HuH-7.5 (cell line): ENCODE data around the gene IYD.

Source experiments
- DNase-seq: peaks from one replicate; pipeline ENCODE4 v3.0.0; 2011; ENCODE audit warnings: low spot score

The IYD gene, protein sequence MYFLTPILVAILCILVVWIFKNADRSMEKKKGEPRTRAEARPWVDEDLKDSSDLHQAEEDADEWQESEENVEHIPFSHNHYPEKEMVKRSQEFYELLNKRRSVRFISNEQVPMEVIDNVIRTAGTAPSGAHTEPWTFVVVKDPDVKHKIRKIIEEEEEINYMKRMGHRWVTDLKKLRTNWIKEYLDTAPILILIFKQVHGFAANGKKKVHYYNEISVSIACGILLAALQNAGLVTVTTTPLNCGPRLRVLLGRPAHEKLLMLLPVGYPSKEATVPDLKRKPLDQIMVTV

GRCh38 chr6:150368762-150369161 is at the start of gene IYD:
TSS of gene IYD (plus strand) at chr6:150369012. CDS start at chr6:150369032, 20 bp downstream.
- no peak for DNase-seq

GRCh38 chr6:150319924-150320323 is 48.9 kb upstream of the IYD start:
- no peak for DNase-seq

DNA sequence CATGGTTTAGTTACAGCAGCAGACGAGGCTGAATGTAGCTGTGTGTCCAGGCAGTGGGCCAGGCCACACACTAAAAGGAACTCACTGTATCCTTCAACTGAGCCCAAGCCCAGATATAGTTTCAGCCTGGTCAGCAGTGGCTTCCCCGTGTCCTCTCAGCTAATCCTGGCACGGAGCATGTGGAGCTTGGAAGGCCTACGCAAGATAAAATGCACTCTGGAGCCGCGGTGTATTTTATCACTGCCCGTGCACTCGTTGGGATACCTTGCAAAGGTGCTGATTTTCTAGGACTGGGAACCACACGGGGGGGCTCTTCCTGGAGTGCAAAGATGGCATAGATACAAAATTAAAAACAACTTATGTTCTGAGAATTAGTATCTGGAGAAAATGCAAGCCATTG is 48.4 kb upstream of the IYD start:
- no peak for DNase-seq

DNA sequence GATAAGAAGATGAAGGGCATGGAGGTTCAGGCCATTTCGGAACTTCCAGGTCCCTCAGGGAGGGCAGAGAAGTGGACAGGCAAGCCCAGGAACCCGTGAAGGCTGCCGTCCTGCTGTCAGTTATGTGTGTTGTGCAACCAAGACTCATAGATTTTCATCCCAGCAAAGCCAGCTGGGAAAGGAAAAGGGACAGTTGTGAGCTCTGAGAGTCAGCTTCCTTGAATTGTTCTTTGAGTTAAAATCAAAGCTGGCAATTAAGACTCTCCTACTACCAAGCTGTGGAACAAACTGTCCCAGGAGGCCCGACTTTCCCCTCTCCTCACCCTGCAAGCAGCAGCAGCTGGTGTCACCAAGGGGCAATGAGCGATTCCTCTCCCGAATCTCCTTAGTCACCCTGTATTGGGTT is 46.3 kb upstream of the IYD start:
- DNase-seq: no peak

GRCh38 chr6:150323205-150323604 is 45.6 kb upstream of the IYD start:
- DNase-seq: no peak

DNA sequence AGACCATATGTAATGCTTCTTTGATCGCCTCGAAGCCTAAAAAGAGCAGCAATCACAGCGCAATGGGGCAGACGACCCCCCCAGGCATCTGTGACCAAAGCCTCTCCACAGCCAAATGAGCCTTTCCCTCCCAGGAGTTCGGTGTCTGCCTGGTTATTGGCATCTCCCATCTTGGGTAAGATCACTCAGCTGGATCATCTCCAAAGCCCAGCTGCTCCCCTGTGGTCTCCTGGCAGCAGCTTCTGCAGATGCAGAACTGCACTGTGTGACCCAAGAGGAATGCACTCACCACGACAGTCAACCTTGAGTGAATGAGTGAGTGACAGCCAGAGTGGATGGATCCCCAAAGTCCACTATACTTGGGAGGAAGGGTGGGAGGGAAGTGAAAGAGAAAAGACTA is 44.8 kb upstream of the IYD start:
- no peak for DNase-seq

- DNase-seq: no peak
These were observed 43.6 kb upstream of the IYD start for GRCh38 chr6:150325066-150325772.

DNA sequence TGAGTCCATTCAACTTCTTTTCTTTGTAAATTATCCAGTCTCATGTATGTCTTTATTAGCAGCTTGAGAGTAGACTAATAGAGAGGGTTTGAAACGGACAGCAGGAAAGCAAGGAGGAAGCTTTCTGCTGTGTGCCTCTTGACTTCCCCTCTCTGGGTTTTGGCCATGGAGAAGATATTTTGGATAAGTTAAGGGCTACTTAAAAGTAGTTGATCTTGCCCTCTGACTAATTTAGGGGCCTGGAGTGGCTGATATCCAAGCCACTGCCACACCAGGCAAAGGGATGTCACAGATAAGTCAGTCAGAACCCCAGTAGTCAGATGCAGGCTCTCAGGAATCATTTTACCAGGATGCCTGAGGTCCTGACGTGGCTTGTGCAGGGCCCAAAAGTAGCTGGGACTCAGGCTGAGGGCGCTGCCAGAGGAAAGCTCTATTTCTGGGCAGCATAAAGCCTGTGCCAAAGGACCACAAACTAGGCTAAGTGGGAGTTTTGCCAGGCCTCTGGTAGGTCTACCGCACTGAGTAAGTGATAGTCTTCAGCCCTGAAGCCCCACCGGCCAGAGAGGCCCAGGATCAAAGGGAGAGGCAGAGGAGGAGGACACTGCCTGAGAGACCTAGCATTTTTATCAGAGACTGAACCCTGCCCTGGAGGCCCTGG is 41.6 kb upstream of the IYD start:
- no peak for DNase-seq

DNA sequence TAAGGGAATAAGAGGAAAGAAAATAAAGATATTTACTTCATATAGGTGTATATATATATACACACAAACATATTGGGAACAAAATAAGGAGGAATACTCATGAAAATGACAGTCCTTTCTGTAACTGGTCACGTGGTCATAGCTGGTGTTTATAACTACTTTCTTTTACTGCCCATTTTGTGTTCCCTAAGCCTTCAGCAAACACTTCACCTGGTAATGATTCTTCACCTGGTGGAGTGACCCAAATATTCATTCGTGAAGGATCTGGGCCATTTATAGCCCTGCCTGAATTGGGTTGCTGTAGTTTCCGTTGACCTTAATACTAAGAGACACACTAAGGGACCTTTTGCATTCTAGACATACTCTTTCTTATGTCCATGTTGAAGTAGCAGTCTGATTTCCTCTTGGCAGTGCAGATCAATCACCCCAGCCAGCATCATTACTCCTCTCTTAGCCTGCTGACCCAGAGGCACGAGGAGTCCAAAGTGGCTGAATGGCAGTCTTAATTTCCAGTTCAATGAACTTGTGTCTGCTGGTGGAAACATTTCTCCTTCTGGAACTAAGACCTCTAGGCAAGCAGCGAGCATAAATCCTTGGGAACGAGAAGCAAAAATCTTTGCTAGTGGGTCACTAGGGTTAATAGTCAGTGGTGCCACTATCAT is 39.9 kb upstream of the IYD start:
- no peak for DNase-seq

DNA sequence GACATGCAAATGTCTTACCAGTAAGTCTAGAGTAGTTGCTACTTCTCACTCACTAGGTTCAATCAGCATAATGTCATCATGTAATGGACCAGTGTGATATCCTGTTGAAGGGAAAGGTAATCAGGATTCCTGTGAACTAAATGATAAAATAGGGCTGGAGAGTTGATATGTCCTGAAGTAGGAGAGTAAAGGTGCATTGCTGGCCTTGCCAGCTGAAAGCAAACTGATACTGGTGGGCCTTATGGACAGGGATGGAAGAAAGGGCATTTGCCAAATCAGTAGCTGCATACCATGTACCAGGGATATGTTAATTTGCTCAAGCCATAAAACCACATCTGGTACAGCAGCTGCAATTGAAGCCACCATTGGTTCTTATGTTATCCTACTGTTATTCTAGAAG is 37.5 kb upstream of the IYD start:
- no peak for DNase-seq

GRCh38 chr6:150332939-150333584 is 35.8 kb upstream of the IYD start:
- DNase-seq: no peak

DNA sequence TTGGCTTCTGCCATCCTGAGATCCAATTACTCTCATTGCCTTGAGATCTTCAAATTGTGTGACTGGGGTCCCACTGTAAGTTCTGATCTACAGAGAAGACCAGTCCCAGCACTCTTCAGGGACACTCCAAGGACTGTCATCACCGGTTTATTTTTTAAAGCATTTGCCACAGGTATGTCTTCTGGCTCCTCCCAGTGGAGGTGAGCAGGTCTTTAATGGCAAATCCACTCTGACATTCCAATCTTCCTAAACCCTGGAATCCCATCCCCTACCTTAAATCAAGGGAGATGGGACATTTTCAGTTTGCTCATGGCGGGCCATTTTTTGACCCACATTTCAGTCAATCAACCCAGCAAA is 35.2 kb upstream of the IYD start:
- DNase-seq: no peak

- peak; percentile 40 for DNase-seq
These were observed 33.7 kb upstream of the IYD start for GRCh38 chr6:150334790-150335783.

DNA sequence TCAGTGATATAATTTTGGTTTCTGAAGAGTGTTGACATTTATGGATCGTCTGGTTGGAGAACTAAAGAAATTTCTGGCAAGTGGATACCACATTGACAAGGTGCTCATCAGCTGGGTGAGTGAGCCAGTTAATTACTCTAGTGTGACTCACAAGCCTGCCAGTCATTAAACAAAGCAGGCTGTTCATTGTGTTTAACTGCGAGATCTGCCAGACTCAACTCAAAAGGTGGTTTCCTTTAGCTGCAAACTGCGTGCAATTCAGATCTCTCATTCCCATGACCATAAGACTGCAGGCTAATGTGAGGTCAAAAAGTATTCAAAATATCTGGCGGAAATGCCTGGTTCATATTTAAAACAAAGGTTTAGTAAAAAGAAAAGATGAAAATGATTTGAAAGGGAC is 32.5 kb upstream of the IYD start:
- no peak for DNase-seq

GRCh38 chr6:150336708-150337107 is 32.1 kb upstream of the IYD start:
- DNase-seq: no peak

DNA sequence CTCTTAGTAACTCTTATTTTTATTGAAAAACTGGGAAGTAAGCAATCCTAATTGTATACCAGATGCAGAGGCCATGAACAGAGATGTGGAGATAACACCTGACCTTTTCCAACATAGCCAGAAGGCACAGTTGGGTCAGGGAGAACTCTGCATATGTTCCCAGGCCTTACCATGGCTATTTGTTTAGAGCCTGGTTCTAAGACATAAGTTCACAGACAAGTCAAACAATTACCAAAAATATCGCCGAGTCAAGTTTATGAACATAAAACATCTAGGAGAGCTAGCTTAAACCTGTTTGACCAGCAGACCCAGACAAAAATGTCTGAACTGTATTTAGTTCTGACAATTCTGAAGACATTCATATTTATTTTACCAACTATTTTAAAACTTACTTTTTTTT is 26.7 kb upstream of the IYD start:
- no peak for DNase-seq

DNA sequence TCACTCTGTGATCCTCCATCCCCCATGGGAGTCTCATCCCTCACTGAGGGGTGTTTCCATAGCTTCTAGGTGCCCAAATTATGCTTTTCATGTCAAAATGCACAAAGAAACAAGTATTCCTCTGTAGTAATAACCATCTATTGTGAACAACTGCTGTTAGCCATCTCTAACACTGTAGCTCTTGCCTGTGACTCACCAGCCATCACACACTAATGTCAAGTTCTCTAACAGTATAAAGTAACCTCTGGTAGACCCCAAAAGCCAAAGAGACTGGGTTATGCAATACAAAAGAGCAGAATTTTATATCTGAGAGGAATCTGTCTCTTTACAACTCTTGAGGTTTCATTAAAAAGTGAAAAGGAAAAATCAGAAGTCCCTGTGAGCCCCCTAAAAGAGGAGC is 25.4 kb upstream of the IYD start:
- DNase-seq: no peak

DNA sequence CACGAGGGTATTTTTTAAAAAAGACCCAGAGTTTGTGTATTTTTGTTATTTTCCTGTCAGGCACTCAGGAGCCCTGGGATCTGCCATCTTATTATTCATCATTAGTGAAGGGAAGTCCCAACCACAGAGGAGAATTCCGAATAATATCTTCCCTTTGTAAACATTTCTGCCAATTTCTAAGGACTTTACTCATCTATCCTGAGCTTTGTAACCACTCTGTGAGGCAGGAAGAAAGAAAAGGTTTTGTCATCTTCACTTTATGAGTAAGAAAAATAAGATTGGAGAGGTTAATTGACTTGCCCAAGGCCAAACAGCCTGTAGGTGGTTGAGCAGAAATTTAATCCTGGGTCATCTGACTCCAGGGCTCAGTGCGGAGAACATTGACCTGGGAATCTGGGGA is 23.0 kb upstream of the IYD start:
- no peak for DNase-seq

DNA sequence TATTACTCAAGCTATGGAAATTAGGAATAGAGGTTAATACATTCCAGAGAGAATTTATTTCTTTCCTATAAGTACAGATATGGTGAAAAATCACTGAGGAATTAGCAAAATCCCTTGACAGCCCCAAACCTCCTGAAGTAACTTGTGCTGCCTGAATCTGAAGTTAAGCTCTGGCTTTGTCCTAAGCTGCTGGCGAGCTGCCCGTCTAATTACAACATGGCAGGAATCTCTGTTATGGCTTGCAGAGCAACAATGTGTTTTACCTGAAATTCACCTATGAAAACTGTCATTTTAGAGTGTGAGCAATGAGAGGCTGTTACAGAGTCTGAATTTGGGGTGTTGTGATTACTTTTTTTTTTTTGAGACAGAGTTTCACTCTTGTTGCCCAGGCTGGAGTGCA is 22.5 kb upstream of the IYD start:
- no peak for DNase-seq

DNA sequence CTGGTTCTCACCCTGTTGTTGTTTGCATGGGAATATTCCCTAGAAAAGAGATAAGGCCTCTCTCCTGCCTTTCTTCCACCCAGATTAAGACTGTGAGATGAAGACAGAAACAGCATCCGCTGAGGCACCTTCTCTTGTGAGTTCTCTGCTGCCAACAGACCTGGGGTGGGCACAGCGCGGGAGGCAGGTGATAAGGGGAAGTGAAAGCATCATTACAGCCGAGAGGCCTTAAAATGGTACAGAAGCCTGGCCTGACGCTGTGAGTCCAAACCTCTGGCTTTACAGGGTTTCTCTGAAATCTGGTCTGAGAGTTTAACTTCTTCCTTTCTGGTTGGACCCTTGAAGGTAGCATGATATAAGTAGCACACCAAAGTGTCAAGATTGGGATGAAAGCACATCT is 21.0 kb upstream of the IYD start:
- DNase-seq: no peak

DNA sequence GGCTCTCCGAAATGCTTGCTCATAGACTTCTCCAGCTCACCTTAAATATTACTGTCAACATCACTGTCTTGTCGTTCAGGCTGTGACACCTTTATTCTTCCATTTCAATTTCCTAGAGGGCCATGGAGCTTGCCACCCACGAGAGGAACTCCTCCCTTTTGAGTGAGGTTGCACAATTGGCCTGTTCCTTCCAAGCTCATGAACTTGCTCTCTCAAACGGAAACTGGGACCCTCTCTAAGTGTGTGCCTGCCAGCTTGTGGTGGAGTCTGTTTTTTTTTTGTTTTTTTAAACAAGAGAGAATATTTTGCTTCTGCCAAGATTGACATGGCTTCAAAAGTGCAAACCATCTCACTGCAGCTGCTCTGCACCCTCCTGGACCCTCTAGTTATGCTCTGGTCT is 19.3 kb upstream of the IYD start:
- DNase-seq: no peak
